Activated CD4-positive, alpha-beta T cell treated with anti-CD3 and anti-CD28 coated beads for 48 hours (primary cell): Measurements from ENCODE around the gene ATP8B4.
A peak's percentile ranks its signal among the peaks of the same experiment; 100 is the strongest.
"Not testable (repeated sequence)": the region's sequence is repeated elsewhere in the genome, so short reads cannot be mapped to it uniquely, and the experiment has no call there.

ENCODE experiments used
- DNase-seq: peaks from one replicate; pipeline ENCODE4 v3.0.0-alpha.2; 2020

Gene ATP8B4

GRCh38 chr15:50108461-50108860, 10.6 kb downstream of the ATP8B4 start:
- DNase-seq: no peak

DNA sequence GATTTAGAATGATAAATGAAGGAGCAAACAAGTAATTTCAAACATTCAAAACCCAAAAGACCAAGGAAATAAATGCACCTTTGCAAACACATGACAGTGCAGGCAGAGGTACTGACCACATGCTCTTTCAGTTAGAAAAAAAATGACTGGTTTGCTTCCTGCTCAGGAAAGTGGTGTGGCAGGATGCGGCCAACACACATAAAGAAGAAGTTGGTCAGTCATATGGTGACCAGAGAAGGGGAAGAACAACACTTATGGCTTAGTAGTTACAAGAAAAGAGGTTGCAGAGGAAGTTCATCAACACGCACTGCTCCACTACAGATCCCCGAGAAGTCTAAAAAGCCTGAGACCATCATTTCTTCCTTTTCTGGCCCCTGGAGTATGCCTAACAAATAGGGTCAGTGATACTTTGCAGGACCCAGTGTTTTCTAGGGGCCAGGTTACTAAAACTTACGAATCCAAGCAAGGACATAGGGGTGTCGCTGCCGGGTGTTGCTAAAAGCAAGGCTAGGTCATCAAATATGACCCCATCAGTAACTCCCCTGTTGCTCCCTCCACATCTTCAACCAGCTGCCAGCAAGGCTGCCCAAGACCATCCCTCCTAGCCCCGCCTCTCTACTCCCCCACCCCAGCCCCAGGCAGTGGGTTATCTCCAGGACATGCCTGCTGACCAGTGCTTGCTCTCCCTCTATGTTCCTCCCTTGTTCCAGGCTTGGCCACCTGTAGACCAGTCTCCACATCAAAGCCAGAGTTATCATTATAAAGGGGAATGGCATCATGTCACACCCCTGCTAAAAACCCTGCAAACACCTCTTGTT, 11.2 kb downstream of the ATP8B4 start:
- no peak for DNase-seq

GRCh38 chr15:50107157-50107556, 11.9 kb downstream of the ATP8B4 start:
- no peak for DNase-seq

- DNase-seq: no peak
Observed at GRCh38 chr15:50106457-50106856, 12.6 kb downstream of the ATP8B4 start.

- DNase-seq: no peak
Observed at GRCh38 chr15:50100486-50100885, 18.5 kb downstream of the ATP8B4 start.

GRCh38 chr15:50098545-50098944, 20.5 kb downstream of the ATP8B4 start:
- DNase-seq: no peak

DNA sequence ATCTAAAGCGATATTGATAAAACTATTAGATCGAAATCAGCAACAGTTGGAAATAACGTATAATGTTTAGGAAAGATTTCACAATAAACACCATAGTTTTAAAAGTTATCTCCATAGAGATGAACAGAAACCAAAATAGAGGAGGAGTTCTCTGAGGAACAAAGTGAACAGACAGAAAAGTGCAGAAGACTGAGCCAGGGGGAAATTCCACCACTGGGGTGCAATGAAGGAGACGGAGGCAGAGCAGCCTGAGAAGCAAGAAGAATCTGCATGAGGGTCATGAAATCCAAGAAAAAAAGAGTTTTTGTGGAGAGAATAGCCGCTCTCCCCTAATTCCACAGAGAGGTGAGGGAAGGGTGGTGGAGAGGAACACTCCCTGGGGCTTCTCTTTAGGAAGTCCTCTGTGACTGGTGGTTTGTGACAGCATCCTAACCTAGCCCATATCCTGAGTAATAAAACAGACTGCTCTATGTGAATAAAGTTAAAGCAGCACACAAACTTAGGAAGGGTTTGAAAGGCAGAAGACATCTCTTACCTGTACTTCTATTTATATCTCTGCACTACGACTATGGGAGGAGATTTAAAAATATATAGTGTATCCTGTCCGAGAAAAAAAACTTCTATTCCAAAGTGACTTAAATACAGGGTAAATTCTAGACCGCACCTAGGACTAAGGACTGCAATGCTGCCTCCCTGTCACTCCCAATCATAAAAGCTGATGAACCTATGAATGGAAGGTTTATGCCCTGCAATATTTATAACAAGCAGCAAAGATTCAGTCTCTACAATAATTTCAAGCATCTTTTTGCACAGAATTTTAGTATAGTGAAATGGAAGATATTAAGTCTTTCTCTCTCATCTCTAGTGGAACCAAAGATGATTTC, 22.9 kb downstream of the ATP8B4 start:
- DNase-seq: no peak

DNA sequence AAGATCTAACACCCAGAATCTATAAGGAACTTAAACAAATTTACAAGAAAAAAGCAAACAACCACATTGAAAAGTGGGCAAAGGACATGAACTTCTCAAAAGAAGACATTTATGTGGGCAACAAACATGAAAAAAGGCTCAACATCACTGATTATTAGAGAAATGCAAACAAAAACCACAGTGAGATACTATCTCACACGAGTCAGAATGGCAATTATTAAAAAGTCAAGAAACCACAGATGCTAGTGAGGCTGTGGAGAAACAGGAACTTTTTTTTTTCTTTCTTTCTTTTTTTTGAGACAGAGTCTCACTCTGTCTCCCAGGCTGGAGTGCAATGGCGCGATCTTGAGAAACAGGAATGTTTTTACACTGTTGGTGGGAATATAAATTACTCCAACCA, 29.6 kb downstream of the ATP8B4 start:
- not testable (repeated sequence) for DNase-seq

DNA sequence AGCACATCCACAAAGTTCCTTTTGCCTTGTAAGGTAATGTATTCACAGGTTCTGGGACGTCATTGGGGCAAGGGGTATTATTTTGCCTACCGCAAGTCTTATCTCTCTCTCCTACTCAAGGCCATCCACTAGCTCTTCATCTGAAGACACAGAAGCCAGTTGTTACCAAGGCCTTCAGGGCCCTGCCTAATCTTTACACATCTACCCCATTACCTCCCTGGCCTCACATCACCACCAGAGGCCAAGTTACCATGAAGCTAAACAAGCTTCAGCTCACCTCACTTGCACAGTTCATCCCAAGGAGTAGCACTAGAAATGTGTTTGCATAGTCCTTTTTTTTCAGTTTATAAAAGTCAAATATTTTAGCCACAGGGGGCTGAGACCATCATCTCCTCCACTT, 34.1 kb downstream of the ATP8B4 start:
- DNase-seq: no peak

DNA sequence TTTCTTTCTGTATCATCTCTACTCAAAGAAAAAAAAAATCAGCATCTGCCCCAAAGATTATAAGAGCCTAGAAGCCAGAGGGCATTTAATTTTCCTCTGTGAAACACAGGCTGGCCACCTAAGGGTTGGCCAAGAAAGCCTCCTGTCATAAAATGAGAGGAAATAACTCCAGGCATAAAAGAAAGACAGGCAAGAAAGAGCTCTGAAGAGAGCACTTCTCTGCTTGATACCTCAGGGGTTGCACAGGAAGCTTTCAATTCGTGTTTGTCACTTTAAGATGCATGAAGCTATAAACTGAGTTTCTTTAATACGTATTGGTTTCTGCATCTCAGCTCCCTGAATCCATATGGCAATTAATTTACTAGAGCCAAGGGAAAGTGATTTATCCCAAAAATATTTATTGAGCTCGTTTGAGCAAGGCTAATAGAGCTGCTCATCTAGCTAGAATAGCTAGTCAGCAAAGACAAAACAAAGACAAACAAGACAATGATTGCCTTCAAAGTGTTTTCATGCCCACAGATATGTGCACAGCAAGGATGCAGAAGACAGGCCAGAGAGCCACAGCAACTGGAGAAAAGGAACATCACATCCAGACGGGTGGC, 35.5 kb downstream of the ATP8B4 start:
- DNase-seq: no peak

DNA sequence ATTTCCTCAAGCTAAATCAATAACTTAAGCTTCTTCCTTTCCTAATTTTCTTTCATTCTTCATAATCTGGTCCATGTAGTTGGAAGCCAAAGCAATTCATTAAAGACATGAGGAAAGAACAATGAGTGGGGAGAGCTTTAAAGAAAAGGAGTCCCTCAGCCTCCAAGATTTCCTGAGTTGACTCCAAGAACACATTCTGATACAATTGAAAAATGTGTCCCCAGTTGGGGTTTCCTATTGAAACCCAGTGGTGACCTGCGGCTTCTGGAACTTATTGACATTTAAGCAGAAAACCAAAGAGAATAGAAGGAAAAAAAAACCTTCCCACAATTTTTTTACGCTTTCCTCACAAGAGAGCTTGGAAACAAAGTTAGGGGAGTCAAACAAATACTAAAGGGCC, 37.0 kb downstream of the ATP8B4 start:
- DNase-seq: no peak

DNA sequence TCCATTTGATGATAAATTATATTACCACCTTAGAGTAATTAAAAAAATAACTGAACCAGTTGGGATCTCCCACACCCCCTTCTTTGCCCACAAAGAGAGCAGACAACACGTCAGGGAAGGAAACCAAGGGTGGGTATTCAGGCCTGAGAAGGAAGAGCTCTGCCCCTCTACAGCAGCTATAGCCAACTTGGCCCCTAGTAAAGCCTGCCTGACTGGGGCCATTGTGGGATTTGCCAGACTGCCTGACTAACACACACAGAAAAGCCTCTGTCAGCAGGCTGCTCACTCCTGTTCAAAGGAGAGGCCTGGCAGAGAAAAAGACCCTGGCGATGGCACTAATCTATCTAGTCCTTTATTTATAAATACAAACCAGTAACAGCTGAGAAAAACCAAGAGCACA, 41.4 kb downstream of the ATP8B4 start:
- DNase-seq: no peak

GRCh38 chr15:50077176-50077575, 41.9 kb downstream of the ATP8B4 start:
- DNase-seq: no peak

DNA sequence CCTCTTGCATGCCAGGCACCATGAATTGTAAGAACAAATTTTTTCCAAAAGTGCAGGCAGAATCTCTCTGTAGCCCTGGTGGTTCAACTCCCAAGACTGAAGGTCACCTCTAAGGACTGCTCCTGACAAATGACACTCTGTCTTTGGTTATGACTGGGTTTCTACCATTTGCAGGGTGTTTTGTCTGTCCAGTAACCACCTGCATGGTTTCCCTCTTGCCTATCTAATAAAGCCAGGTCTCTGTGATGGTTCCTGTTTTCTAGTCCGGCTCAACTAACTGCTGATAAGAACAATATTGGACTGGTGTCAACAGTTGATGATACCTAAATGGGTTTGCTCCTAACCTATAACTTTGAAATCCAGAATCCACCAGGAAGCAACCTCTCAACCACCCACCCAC, 43.7 kb downstream of the ATP8B4 start:
- no peak for DNase-seq

DNA sequence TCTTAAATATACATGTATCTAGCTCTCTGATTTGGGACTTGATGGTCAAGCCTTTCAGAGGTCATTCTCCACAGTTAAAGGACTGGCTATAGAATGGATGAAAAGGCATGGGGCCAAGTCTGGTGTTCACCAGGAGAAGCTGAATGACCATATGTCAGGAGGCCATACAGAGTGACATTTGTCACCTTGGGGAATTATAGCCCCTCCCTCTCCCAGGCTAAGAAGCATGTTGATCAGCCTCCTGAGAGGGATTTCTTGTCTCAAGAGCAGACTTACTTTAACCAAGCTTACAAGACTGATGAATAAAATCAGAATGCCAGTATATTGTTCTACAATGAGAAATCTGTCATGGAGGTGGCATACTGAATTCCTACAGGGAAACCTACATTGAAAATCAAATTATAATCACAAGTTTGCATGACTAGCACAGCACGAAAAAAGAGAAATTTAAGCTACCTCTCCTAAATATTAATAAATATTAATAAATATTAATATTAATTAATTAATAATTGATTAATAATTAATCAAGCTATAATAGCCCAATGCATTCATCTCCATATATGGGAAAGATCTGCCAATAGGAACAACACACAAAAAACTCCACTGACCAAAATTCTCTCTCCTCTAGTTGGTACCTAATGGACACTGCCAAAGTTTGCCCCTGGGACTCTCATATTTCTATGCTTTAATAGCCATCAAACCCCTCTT, 47.3 kb downstream of the ATP8B4 start:
- no peak for DNase-seq

DNA sequence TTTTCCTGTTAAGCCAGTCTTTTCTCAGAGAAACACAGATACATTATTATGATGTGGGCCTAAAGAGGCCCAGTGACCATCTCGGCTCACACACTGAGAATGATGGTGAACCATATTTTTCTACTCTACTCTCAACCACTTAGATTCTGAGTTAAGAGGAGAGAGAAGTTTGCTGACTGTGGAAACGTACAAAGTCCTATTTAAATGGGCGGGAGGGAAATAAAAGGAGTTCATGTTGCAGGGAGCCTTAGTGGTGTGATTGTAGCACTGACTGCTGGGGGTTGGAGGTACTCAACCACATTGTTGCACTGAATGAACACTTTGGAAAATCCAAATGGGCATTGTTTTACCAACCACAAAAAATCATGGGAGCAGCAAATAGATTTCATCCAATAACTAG, 51.0 kb downstream of the ATP8B4 start:
- DNase-seq: no peak

- DNase-seq: no peak
Observed at GRCh38 chr15:50067254-50067653, 51.8 kb downstream of the ATP8B4 start.

DNA sequence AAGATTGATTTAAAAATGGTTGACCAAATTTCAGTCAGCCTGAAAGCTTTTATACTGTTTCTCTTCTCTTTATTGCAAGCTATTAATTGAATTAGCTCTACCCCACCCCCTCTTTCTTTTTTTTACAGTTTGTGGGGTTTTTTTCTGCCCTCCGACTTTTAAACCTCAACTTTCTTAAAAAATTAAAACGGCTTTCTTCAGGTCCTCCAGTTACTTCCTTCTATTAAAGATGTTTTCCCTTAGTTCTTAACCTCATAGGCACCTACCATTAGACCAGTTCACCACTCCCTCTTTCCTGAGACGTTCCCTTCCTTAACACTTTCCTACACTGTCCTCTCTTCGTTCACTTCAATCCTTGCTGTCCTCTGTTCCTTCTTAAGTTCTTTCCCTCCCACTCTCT, 52.4 kb downstream of the ATP8B4 start:
- no peak for DNase-seq

GRCh38 chr15:50066202-50066601, 52.8 kb downstream of the ATP8B4 start:
- peak; percentile 41 for DNase-seq

DNA sequence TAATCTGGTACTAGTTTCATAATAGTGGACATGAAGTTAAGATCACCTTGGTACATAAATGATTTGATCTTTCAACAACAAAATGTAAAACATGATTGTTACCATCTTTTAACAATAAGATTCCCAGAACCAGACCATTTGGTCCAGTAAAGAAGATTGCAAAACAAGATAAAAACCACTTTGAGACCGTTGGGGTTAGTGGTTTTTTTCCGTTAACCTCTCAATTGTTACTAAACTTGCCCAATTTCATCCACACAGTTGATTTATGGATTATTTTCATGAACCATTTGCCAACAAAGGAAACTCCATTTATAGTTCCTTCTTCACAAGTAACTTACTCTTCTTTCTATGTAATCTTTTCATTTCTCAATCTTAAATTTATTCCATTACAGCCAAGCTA, 53.8 kb downstream of the ATP8B4 start:
- no peak for DNase-seq

DNA sequence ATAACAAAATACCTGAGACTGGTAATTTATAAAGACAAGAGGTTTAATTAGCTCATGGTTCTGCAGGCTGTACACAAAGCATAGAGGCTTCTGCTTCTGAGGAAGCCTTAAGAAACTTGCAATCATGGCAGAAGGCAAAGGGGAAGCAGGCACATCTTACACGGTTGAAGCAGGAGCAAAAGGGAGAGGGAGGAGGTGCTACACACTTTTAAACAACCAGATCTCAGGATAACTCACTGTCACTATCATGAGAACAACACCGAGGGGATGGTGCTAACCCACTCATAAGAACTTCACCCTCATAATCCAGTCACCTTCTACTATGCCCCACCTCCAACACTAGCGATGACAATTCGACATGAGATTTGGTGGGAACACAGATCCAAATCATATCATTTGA, 54.4 kb downstream of the ATP8B4 start:
- DNase-seq: no peak

DNA sequence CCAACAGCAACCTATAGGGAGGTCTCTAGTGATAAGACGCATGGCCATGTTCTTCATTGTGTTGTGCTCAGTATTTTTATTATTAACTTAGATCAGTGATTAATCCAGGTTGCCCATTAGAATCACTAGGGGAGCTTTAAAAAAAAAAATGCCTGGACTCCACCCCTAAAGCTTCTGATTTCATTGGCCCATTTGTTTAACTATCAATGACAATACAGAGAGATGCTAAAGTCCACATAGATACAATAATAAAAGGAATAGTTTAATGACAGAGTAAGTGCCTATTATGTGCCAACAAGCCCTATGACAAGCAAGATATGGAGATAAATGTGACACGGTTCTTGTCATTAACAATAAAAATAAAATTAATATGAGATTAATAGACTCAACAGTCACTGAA, 55.8 kb downstream of the ATP8B4 start:
- no peak for DNase-seq

- no peak for DNase-seq
Observed at GRCh38 chr15:50061503-50061902, 57.5 kb downstream of the ATP8B4 start.
